CD4-positive, alpha-beta T cell treated with Interleukin-21 for 1 hour (primary cell): Measurements from ENCODE around the gene KLHDC1.

Source experiments
- DNase-seq: peaks from one replicate; pipeline ENCODE4 v3.0.0-alpha.2; 2020

Gene KLHDC1

GRCh38 chr14:49796025-49796424 is 103.1 kb downstream of the KLHDC1 start:
- DNase-seq = no peak
